Osteoblast (primary cell): ENCODE measurements around the gene TPI1. TPM values are rescaled to one million over a fixed set of nuclear protein-coding genes. Genes with fewer than 3 reads are reported as not detected.
"Not testable (repeated sequence)": the region's sequence is repeated elsewhere in the genome, so short reads cannot be mapped to it uniquely, and the experiment has no call there.

Experiments
- DNase-seq: peaks from one replicate; pipeline ENCODE4 v3.0.0; 2011; ENCODE audit warnings: low spot score, mixed read lengths; ENCODE audit not compliant: insufficient read length; ENCODE audit errors: missing footprints
- H2AFZ ChIP-seq: 2 replicates; pipeline ENCODE4 v1.6.0; 2011; ENCODE audit warnings: mild to moderate bottlenecking, low read length
- H3K27ac ChIP-seq: 2 replicates; pipeline ENCODE4 v1.5.1; 2011; ENCODE audit warnings: mild to moderate bottlenecking, low read depth, low read length, moderate library complexity
- H3K27me3 ChIP-seq: 2 replicates; pipeline ENCODE4 v1.6.0; 2012; ENCODE audit warnings: mild to moderate bottlenecking, control low read depth, inconsistent platforms, low read length, moderate library complexity; ENCODE audit not compliant: insufficient read depth
- H3K36me3 ChIP-seq: 2 replicates; pipeline ENCODE4 v1.5.1; 2011; ENCODE audit warnings: mild to moderate bottlenecking, low read length, control low read depth, moderate library complexity; ENCODE audit not compliant: insufficient read depth
- H3K4me1 ChIP-seq: 2 replicates; pipeline ENCODE4 v1.5.1; 2011; ENCODE audit warnings: mild to moderate bottlenecking, low read length, control low read depth, moderate library complexity; ENCODE audit not compliant: insufficient read depth
- H3K4me2 ChIP-seq: 2 replicates; pipeline ENCODE4 v1.6.0; 2011; ENCODE audit warnings: mild to moderate bottlenecking, low read length; ENCODE audit not compliant: insufficient read depth
- H3K4me3 ChIP-seq: fragments of 200-600 bp; sonication (generic); 3 replicates; pipeline ENCODE4 v1.5.1; 2012; ENCODE audit warnings: mild to moderate bottlenecking, low read length, inconsistent platforms; ENCODE audit not compliant: insufficient read depth
- H3K79me2 ChIP-seq: 2 replicates; pipeline ENCODE4 v1.6.0; 2012; ENCODE audit warnings: mild to moderate bottlenecking, low read length, control low read depth, inconsistent platforms; ENCODE audit not compliant: insufficient read depth
- H3K9me3 ChIP-seq: 2 replicates; pipeline ENCODE4 v1.5.1; 2011; ENCODE audit warnings: low read depth, low read length, control low read depth
- H4K20me1 ChIP-seq: 2 replicates; pipeline ENCODE4 v1.6.0; 2012; ENCODE audit warnings: mild to moderate bottlenecking, low read length, control low read depth; ENCODE audit not compliant: insufficient read depth
- CTCF ChIP-seq: IDR thresholded peaks from 2 replicates; pipeline ENCODE4 v1.5.1; 2011; ENCODE audit warnings: mild to moderate bottlenecking, low read depth, low read length, moderate library complexity; ENCODE audit errors: extremely low read depth
- total RNA-seq: library from RNA; depleted of rRNA; stranded (reverse); fragments of >200 nt; gene quantifications from 2 replicates; pipeline ENCODE4 v1.2.3, GENCODE V29; 2012

The TPI1 gene
- total RNA-seq, 1 donor = 553 TPM

DNA sequence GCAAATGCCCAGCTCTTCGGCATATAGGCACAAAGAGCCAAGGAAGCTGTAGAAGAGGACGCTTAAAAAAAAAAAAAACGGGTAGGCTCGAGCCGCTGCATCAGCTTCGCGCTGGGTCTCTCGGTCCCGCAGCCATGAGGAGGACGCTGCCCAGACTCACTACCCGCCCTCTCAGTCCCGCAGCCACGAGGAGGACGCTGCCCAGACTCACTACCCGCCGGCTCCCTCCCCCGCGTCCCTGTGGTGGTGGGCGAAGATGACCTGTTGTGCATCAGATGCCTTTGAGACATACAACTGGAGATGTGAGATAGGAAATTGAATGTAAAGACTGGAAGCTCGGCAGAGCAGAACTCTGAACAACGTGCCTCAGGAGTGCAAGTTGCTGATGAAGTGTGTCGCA, 17.2 kb downstream of the TPI1 start:
- Histone ChIP-seq H3K4me1 (no peaks in the 10 kb centered on the region), H3K4me3 (no peak overlapping the region), H3K27me3 (no peaks in the 10 kb centered on the region), H3K36me3 (peaks cover 11% of the 10 kb centered on the region), H3K4me2 (no peak overlapping the region), H3K27ac (no peak overlapping the region), H3K9me3 (no peaks in the 10 kb centered on the region), H3K79me2 (no peaks in the 10 kb centered on the region), H2AFZ (no peak overlapping the region), H4K20me1 (no peaks in the 10 kb centered on the region)
- no peak for TF ChIP-seq CTCF
- DNase-seq = no peak

- not testable (repeated sequence) for H3K4me1 ChIP-seq, H4K20me1 ChIP-seq, DNase-seq, H2AFZ ChIP-seq, H3K79me2 ChIP-seq, H3K27ac ChIP-seq, H3K27me3 ChIP-seq, H3K4me2 ChIP-seq, H3K9me3 ChIP-seq, H3K4me3 ChIP-seq
- peaks cover 11% of the 10 kb centered on the region for H3K36me3 ChIP-seq
Measured at GRCh38 chr12:6886206-6886999, 19.1 kb downstream of the TPI1 start.

- Histone ChIP-seq H2AFZ (no peak overlapping the region), H3K4me3 (no peak overlapping the region), H4K20me1 (no peaks in the 10 kb centered on the region), H3K4me2 (no peak overlapping the region), H3K36me3 (peaks cover 11% of the 10 kb centered on the region), H3K27ac (no peak overlapping the region), H3K9me3 (no peaks in the 10 kb centered on the region), H3K79me2 (no peaks in the 10 kb centered on the region), H3K4me1 (peaks cover 9% of the 10 kb centered on the region), H3K27me3 (no peaks in the 10 kb centered on the region)
- DNase-seq = no peak
- no peak for TF ChIP-seq CTCF
Measured at GRCh38 chr12:6887460-6887859, 20.1 kb downstream of the TPI1 start.

DNA sequence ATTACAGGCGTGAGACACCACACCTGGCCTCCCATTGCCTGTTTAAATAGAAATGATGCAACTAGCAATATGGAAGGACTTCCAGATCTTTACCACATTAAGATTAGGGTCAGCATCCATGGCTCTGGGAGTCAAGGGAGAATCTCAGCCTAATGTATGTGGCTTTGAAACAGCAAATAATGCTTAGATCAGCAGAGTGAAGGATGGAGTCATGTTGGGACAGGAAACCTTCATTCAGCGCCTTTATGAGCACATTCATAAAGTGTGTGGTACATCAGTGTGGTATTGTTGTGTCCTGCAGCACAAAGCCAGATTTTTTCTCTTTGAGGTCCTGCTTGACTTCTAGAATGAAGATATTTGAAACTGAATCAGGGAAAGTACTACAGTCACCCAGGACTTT, 21.0 kb downstream of the TPI1 start:
- TF ChIP-seq CTCF = no peak
- Histone ChIP-seq H3K4me1 (peaks cover 9% of the 10 kb centered on the region), H3K79me2 (no peaks in the 10 kb centered on the region), H3K27ac (no peak overlapping the region), H4K20me1 (no peaks in the 10 kb centered on the region), H2AFZ (no peak overlapping the region), H3K4me2 (no peak overlapping the region), H3K36me3 (peaks cover 11% of the 10 kb centered on the region), H3K27me3 (no peaks in the 10 kb centered on the region), H3K9me3 (no peaks in the 10 kb centered on the region), H3K4me3 (no peak overlapping the region)
- DNase-seq = no peak

- not testable (repeated sequence) for H3K4me1 ChIP-seq, H3K27me3 ChIP-seq
Measured at GRCh38 chr12:6888794-6889193, 21.5 kb downstream of the TPI1 start.

GRCh38 chr12:6889775-6890573, 22.6 kb downstream of the TPI1 start:
- not testable (repeated sequence) for H3K27me3 ChIP-seq, H4K20me1 ChIP-seq, H2AFZ ChIP-seq, H3K79me2 ChIP-seq, H3K9me3 ChIP-seq, H3K4me3 ChIP-seq, DNase-seq, H3K36me3 ChIP-seq
- Histone ChIP-seq H3K4me2 (peak overlapping the region; percentile 70), H3K4me1 (peaks cover 11% of the 10 kb centered on the region), H3K27ac (peak overlapping the region; percentile 67)

More at GRCh38 chr12:6888794-6889193, 21.5 kb downstream of the TPI1 start:
- H3K9me3 ChIP-seq, H4K20me1 ChIP-seq, H3K4me2 ChIP-seq, H3K4me3 ChIP-seq, H3K79me2 ChIP-seq, DNase-seq, H3K27ac ChIP-seq, H2AFZ ChIP-seq, H3K36me3 ChIP-seq: not testable (repeated sequence)
